Left ventricle myocardium inferior (tissue), 1 donor: ENCODE results near the gene FAM234A. TPM values are rescaled to one million over a fixed set of nuclear protein-coding genes. Genes with fewer than 3 reads are reported as not detected.

ENCODE experiments used
- DNase-seq: peaks from one replicate; pipeline ENCODE4 v3.0.0-alpha.2; 2020
- H3K27ac ChIP-seq: fragments of 200-600 bp; replicated peaks from 2 replicates; pipeline ENCODE4 v1.8.0; 2021
- H3K27me3 ChIP-seq: fragments of 200-600 bp; 2 replicates; pipeline ENCODE4 v1.8.0; 2021; ENCODE audit warnings: low read depth
- H3K36me3 ChIP-seq: fragments of 200-600 bp; 2 replicates; pipeline ENCODE4 v1.8.0; 2021
- H3K4me1 ChIP-seq: fragments of 200-600 bp; 2 replicates; pipeline ENCODE4 v1.8.0; 2021
- H3K4me3 ChIP-seq: fragments of 200-600 bp; 2 replicates; pipeline ENCODE4 v1.8.0; 2021; ENCODE audit warnings: mild to moderate bottlenecking, moderate library complexity
- H3K9me3 ChIP-seq: fragments of 200-600 bp; replicated peaks from 2 replicates; pipeline ENCODE4 v1.8.0; 2021
- CTCF ChIP-seq: fragments of 200-600 bp; IDR thresholded peaks from 2 replicates; pipeline ENCODE4 v1.8.0; 2021; ENCODE audit warnings: antibody characterized with exemption, mild to moderate bottlenecking, borderline replicate concordance
- intact Hi-C: fragments of 100-400 bp; cut with micrococcal nuclease; formaldehyde crosslinking; loops from one replicate; pipeline ENCODE4 v1.11.0; 2022
- total RNA-seq: library from RNA; stranded (reverse); fragmentation: NEBNext Ultra II Directional; extraction: Animal tissue kit (Norgen Biotek cat#: 25700); gene quantifications from one replicate; pipeline ENCODE4 v1.2.1, GENCODE V29; 2021
- donor health status: DM: no; HTN: yes; CAD: no; lungs with severe emphysema.

FAM234A gene
- total RNA-seq, 1 donor from 2014 or later, result 135 TPM

GRCh38 chr16:280991-281659 lies 46.5 kb downstream of the FAM234A start:
- H3K27ac ChIP-seq, result no peak overlapping the region
- intact Hi-C loops, result no loop called here
- peaks cover 26% of the 10 kb centered on the region for H3K4me1 ChIP-seq
- TF ChIP-seq CTCF, result no peak
- no peaks in the 10 kb centered on the region for H3K36me3 ChIP-seq
- no peak for DNase-seq
- peak overlapping the region; percentile 64 for H3K4me3 ChIP-seq
- H3K9me3 ChIP-seq, result no peaks in the 10 kb centered on the region
- peaks cover 20% of the 10 kb centered on the region for H3K27me3 ChIP-seq

GRCh38 chr16:281660-282255 lies 47.1 kb downstream of the FAM234A start:
- intact Hi-C loops, result no loop called here

GRCh38 chr16:282491-282890 lies 47.9 kb downstream of the FAM234A start:
- peaks cover 22% of the 10 kb centered on the region for H3K4me1 ChIP-seq
- no peaks in the 10 kb centered on the region for H3K9me3 ChIP-seq
- H3K36me3 ChIP-seq, result peaks cover 7% of the 10 kb centered on the region
- peaks cover 20% of the 10 kb centered on the region for H3K27me3 ChIP-seq
- no peak for TF ChIP-seq CTCF
- H3K4me3 ChIP-seq, result no peak overlapping the region
- intact Hi-C loops, result no loop called here
- no peak overlapping the region for H3K27ac ChIP-seq
- DNase-seq, result no peak

More at GRCh38 chr16:281660-282255, 47.1 kb downstream of the FAM234A start:
- TF ChIP-seq CTCF, result no peak
- Histone ChIP-seq H3K4me3 (peak overlapping the region; percentile 64), H3K36me3 (peaks cover 6% of the 10 kb centered on the region), H3K27ac (no peak overlapping the region), H3K27me3 (peaks cover 20% of the 10 kb centered on the region), H3K9me3 (no peaks in the 10 kb centered on the region), H3K4me1 (peaks cover 22% of the 10 kb centered on the region)
- DNase-seq, result no peak

- H3K4me3 ChIP-seq, result no peak within 1 kb of the TSS
- peaks cover 22% of the 10 kb centered on the region for H3K4me1 ChIP-seq
- no peak for DNase-seq
- intact Hi-C loops, result no loop called here
- TF ChIP-seq CTCF, result no peak
- H3K27ac ChIP-seq, result no peak within 1 kb of the TSS
- H3K9me3 ChIP-seq, result no peaks in the 10 kb centered on the region
- peaks cover 20% of the 10 kb centered on the region for H3K27me3 ChIP-seq
- peaks cover 14% of the 10 kb centered on the region for H3K36me3 ChIP-seq
These were observed 48.6 kb downstream of the FAM234A start, which contains the start of gene PDIA2 for GRCh38 chr16:283033-283805. Gene PDIA2, plus strand, starts transcription at chr16:283164. Its CDS starts 6 bp downstream, at chr16:283170.

- TF ChIP-seq CTCF, result no peak
- peaks cover 20% of the 10 kb centered on the region for H3K27me3 ChIP-seq
- no peak overlapping the region for H3K27ac ChIP-seq
- no peaks in the 10 kb centered on the region for H3K9me3 ChIP-seq
- H3K36me3 ChIP-seq, result peaks cover 27% of the 10 kb centered on the region
- intact Hi-C loops, result no loop called here
- no peak overlapping the region for H3K4me3 ChIP-seq
- peaks cover 18% of the 10 kb centered on the region for H3K4me1 ChIP-seq
- no peak for DNase-seq
These were observed 49.8 kb downstream of the FAM234A start for GRCh38 chr16:284204-285120.
